K562 (cell line): Measurements from ENCODE around the gene PLEKHA8. TPM values are rescaled to one million over a fixed set of nuclear protein-coding genes. Genes with fewer than 3 reads are reported as not detected.

Experiments
- ATAC-seq: fragments of 200-7000 bp; cut with Tn5 transposase; 3 replicates; pipeline ENCODE4 v1.9.1; 2020; ENCODE audit warnings: moderate library complexity
- BruUV-seq: library from RNA; stranded (reverse); fragments of 400-500 nt; replicated peaks from 2 replicates; lab custom pipeline; 2021; lab: Mats Ljungman, UMichigan
- CTCF ChIA-PET: fragments of 300-600 bp; formaldehyde crosslinking; extraction: SDS; loops from one replicate; lab custom pipeline; 2021; ENCODE audit warnings: low intra/inter-chr PET ratio; lab: Yijun Ruan, JAX
- POLR2A ChIA-PET: fragments of 300-600, 350-650 bp; sonication (Branson Sonifier 250); formaldehyde crosslinking; extraction: SDS; loops from one replicate; lab custom pipeline; 2021; ENCODE audit warnings: antibody characterized with exemption, inconsistent platforms; lab: Yijun Ruan, JAX
- DNase-seq, 4 experiments: peaks; one replicate each; pipeline versions ENCODE4 v3.0.0 to v3.0.0-alpha.2; 2011 to 2018; ENCODE audit warnings: low spot score in 3 of 4, mixed read lengths in 3 of 4; ENCODE audit errors: extremely low read depth in 1 of 4
- FAIRE-seq: peaks from 2 replicates; lab custom pipeline; 2011; peaks lifted over from hg19 to GRCh38; lab: Jason Lieb, UNC
- H2AFZ ChIP-seq: 2 replicates; pipeline ENCODE4 v1.6.0; 2011; ENCODE audit warnings: low read depth, low read length, control low read depth, inconsistent platforms
- H3K27ac ChIP-seq: fragments of 200-600 bp; 3 replicates; pipeline ENCODE4 v1.8.0; 2011; ENCODE audit warnings: low read depth, mild to moderate bottlenecking, control low read depth, inconsistent platforms, low read length, moderate library complexity, mixed read lengths; ENCODE audit errors: extremely low read depth
- H3K27me3 ChIP-seq, 2 experiments: fragments of 300-600 bp in 1 of 2; 2 replicates in 1 of 2; 3 replicates in 1 of 2; pipeline versions ENCODE4 v1.6.0 to v1.8.0; 2011; ENCODE audit warnings: inconsistent platforms in 2 of 2, low read length in 2 of 2, mild to moderate bottlenecking in 1 of 2, mixed read lengths in 1 of 2, moderate library complexity in 1 of 2; ENCODE audit not compliant: control insufficient read depth in 2 of 2, insufficient read depth in 2 of 2
- H3K36me3 ChIP-seq: fragments of 300-600 bp; 3 replicates; pipeline ENCODE4 v1.8.0; 2011; ENCODE audit warnings: mild to moderate bottlenecking, low read length, inconsistent platforms; ENCODE audit not compliant: control insufficient read depth, insufficient read depth
- H3K4me1 ChIP-seq, 2 experiments: fragments of 200-600 bp in 1 of 2; replicated peaks in 1 of 2; 2 replicates in 1 of 2; 3 replicates in 1 of 2; pipeline versions ENCODE4 v1.5.1 to v1.8.0; 2011; ENCODE audit warnings: inconsistent platforms in 2 of 2, low read length in 2 of 2, mild to moderate bottlenecking in 1 of 2, mixed read lengths in 1 of 2, moderate library complexity in 1 of 2; ENCODE audit not compliant: control insufficient read depth in 2 of 2, insufficient read depth in 2 of 2
- H3K4me2 ChIP-seq: 2 replicates; pipeline ENCODE4 v1.6.1; 2011; ENCODE audit warnings: low read length, control low read depth, inconsistent platforms, mixed read lengths; ENCODE audit not compliant: insufficient read depth
- H3K4me3 ChIP-seq: fragments of 200-600 bp; sonication (generic), shearing (Covaris generic); 2 replicates; pipeline ENCODE4 v1.5.1; 2016; ENCODE audit warnings: control low read depth, inconsistent platforms
- H3K79me2 ChIP-seq: fragments of 200-600 bp; 3 replicates; pipeline ENCODE4 v1.8.0; 2011; ENCODE audit warnings: low read length, inconsistent platforms; ENCODE audit not compliant: control insufficient read depth, insufficient read depth
- H3K9ac ChIP-seq, 2 experiments: 2 replicates each; pipeline versions ENCODE4 v1.6.0 to v1.6.1; 2011; ENCODE audit warnings: low read depth in 2 of 2, low read length in 2 of 2, control low read depth in 1 of 2, inconsistent platforms in 1 of 2, mild to moderate bottlenecking in 1 of 2, mixed read lengths in 1 of 2; ENCODE audit not compliant: insufficient read depth in 1 of 2
- H3K9me1 ChIP-seq: one replicate; pipeline ENCODE4 v1.6.0; 2011; ENCODE audit warnings: inconsistent platforms, mild to moderate bottlenecking, low read length, moderate library complexity; ENCODE audit not compliant: control insufficient read depth, insufficient read depth
- H3K9me3 ChIP-seq: replicated peaks from 2 replicates; pipeline ENCODE4 v1.5.1; 2011; ENCODE audit warnings: low read depth, low read length, inconsistent platforms; ENCODE audit not compliant: control insufficient read depth, insufficient read depth
- H4K20me1 ChIP-seq: replicated peaks from 2 replicates; pipeline ENCODE4 v1.6.1; 2011; ENCODE audit warnings: low read length, inconsistent platforms, mixed read lengths; ENCODE audit not compliant: control insufficient read depth, insufficient read depth
- ADNP ChIP-seq: fragments of 200-800 bp; sonication (Bioruptor generic); IDR thresholded peaks from 2 replicates; pipeline ENCODE4 v1.6.1; 2016; ENCODE audit warnings: missing genetic modification characterization, missing compliant biosample characterization
- DEAF1 ChIP-seq: fragments of 450-650 bp; formaldehyde crosslinking; IDR thresholded peaks from 2 replicates; pipeline ENCODE4 v1.4.0; 2020; ENCODE audit warnings: mild to moderate bottlenecking, moderate library complexity
- GABPB2 ChIP-seq: fragments of 250-450 bp; sonication (Bioruptor Pico); conservative IDR thresholded peaks from 2 replicates; pipeline ENCODE4 v1.5.1; 2021; ENCODE audit warnings: mild to moderate bottlenecking
- HMGXB4 ChIP-seq: sonication (generic); formaldehyde crosslinking; IDR thresholded peaks from 2 replicates; pipeline ENCODE4 v1.8.1; 2023; ENCODE audit warnings: mild to moderate bottlenecking, missing genetic modification reagents
- PURB ChIP-seq: sonication (generic); formaldehyde crosslinking; IDR thresholded peaks from 2 replicates; pipeline ENCODE4 v1.9.0; 2021; ENCODE audit warnings: low read depth, mild to moderate bottlenecking, missing genetic modification reagents
- RUNX1 ChIP-seq: sonication (generic); IDR thresholded peaks from 2 replicates; pipeline ENCODE4 v1.6.1; 2016; ENCODE audit warnings: antibody characterized with exemption, low read depth
- SNAPC5 ChIP-seq: fragments of 250-450 bp; sonication (Bioruptor Pico); IDR thresholded peaks from 2 replicates; pipeline ENCODE4 v1.8.0; 2021; ENCODE audit warnings: moderate library complexity, mild to moderate bottlenecking, inconsistent platforms
- SRSF1 ChIP-seq: fragments of 200-400 bp; formaldehyde crosslinking; IDR thresholded peaks from 2 replicates; pipeline ENCODE4 v1.6.1; 2017; ENCODE audit warnings: mild to moderate bottlenecking, low read depth, low read length, moderate library complexity
- SRSF7 ChIP-seq: fragments of 200-400 bp; formaldehyde crosslinking; optimal IDR thresholded peaks from 2 replicates; pipeline ENCODE3; 2017; ENCODE audit warnings: mild to moderate bottlenecking, low read depth, low read length
- U2AF2 ChIP-seq: fragments of 200-400 bp; formaldehyde crosslinking; optimal IDR thresholded peaks from 2 replicates; pipeline ENCODE3; 2017; ENCODE audit warnings: low read depth, mild to moderate bottlenecking, low read length
- ZBTB9 ChIP-seq: fragments of 450-650 bp; formaldehyde crosslinking; IDR thresholded peaks from 2 replicates; pipeline ENCODE4 v1.4.0; 2020; ENCODE audit warnings: mild to moderate bottlenecking, moderate library complexity
- ZFP91 ChIP-seq: sonication (generic); formaldehyde crosslinking; IDR thresholded peaks from 2 replicates; pipeline ENCODE4 v1.8.0; 2022; ENCODE audit warnings: mild to moderate bottlenecking, missing genetic modification reagents
- ZNF3 ChIP-seq: fragments of 250-450 bp; sonication (Bioruptor Pico); IDR thresholded peaks from 2 replicates; pipeline ENCODE4 v1.5.0; 2021; ENCODE audit warnings: mild to moderate bottlenecking, moderate library complexity
- ZNF785 ChIP-seq: fragments of 250-450 bp; sonication (Bioruptor Pico); IDR thresholded peaks from 2 replicates; pipeline ENCODE4 v1.4.0; 2020; ENCODE audit warnings: mild to moderate bottlenecking
- WGBS: fragments of 100-300 bp; shearing (Covaris generic); methylation state at CpG from one replicate; pipeline ENCODE4 v1.1.6; 2016; ENCODE audit warnings: low coverage, mixed read lengths; ENCODE audit not compliant: insufficient coverage; ENCODE audit errors: missing lambda C conversion rate; 5-methylcytosine and 5-hydroxymethylcytosine counted together
- in situ Hi-C: fragments of 300-500 bp; cut with MboI; formaldehyde crosslinking; loops from 4 replicates; pipeline ENCODE4 v1.15.0; 2018; ENCODE audit warnings: inconsistent platforms, mixed read lengths
- intact Hi-C: fragments of 100-400 bp; cut with micrococcal nuclease; formaldehyde crosslinking; loops from 2 replicates; pipeline ENCODE4 v1.14.2; 2022
- polyA plus RNA-seq, 8 experiments: library from polyadenylated mRNA; depleted of rRNA in 4 of 8; stranded (reverse) in 5 of 8; unstranded in 3 of 8; fragments of >200 nt; fragmentation: Nextera tagmentation in 2 of 8; fragmentation: Illumina TruSeq in 1 of 8; extraction: Ambion mirVana in 2 of 8; extraction: Trizol in 1 of 8; gene quantifications; 2 replicates each; pipeline versions ENCODE4 v1.2.1 to v1.2.3, GENCODE V29; 2011 to 2014; ENCODE audit warnings: inconsistent platforms in 1 of 8, missing spikeins in 1 of 8
- total RNA-seq, 7 experiments: library from RNA; depleted of rRNA in 6 of 7; stranded (reverse); fragments of >200 nt in 6 of 7; fragmentation: Illumina TruSeq in 2 of 7; extraction: Trizol in 2 of 7; gene quantifications; 2 replicates each; pipeline versions ENCODE4 v1.2.1 to v1.2.3, GENCODE V29; 2011 to 2021; ENCODE audit warnings: low replicate concordance in 1 of 7

The PLEKHA8 gene
- total and polyA plus RNA-seq, 9 of the 15 experiments (the other 6 are each of a cell fraction or from before 2014, with no cell fraction given), result 3.2 to 16.3 (median 11.8) TPM

GRCh38 chr7:30083334-30083733 is 55.1 kb downstream of the PLEKHA8 start (continued):
- no peak for TF ChIP-seq U2AF2

- intact Hi-C loops, result no loop called here
- in situ Hi-C loops, result no loop called here
- Histone ChIP-seq H3K4me2 (no peak overlapping the region), H3K27me3 (no peaks in the 10 kb centered on the region), H3K9me3 (no peaks in the 10 kb centered on the region), H3K79me2 (no peaks in the 10 kb centered on the region), H4K20me1 (no peaks in the 10 kb centered on the region), H3K9ac (no peak overlapping the region), H3K4me3 (no peak overlapping the region), H3K4me1 (no peaks in the 10 kb centered on the region), H3K9me1 (no peaks in the 10 kb centered on the region), H3K27ac (no peak overlapping the region), H2AFZ (no peak overlapping the region), H3K36me3 (0 out of 3 replicates have a peak, but pooled peaks cover 4% of the 10 kb centered on the region)
- ChIA-PET POLR2A (no interaction called here), CTCF (no interaction called here)
- DNase-seq (no peak), FAIRE-seq (no peak), ATAC-seq (no peak)
- no TSS peak for BruUV-seq
- WGBS, result 82% methylated on average over 3 of the region's 3 CpGs
- TF ChIP-seq HMGXB4 (CRISPR knock-in tag) (no peak), ZBTB9 (CRISPR knock-in tag) (no peak), ZNF3 (CRISPR knock-in tag) (no peak), GABPB2 (CRISPR knock-in tag) (no peak), DEAF1 (CRISPR knock-in tag) (no peak), SNAPC5 (no peak), SRSF7 (no peak), ZNF785 (CRISPR knock-in tag) (no peak), SRSF1 (no peak), ZFP91 (CRISPR knock-in tag) (no peak), ADNP (tag) (no peak), RUNX1 (no peak), PURB (no peak)
Observed at GRCh38 chr7:30084212-30084611, 56.0 kb downstream of the PLEKHA8 start.
